Fibroblast of lung (primary cell): Measurements from ENCODE around the gene SLAMF1. TPM values are rescaled to one million over a fixed set of nuclear protein-coding genes. Genes with fewer than 3 reads are reported as not detected.

Source experiments
- DNase-seq, 2 donors: peaks; one replicate each; pipeline versions ENCODE4 v3.0.0 to v3.0.0-alpha.2; 2010; ENCODE audit warnings: low read depth in 2 of 2
- H2AFZ ChIP-seq: 2 replicates; pipeline ENCODE4 v1.5.1; 2012; ENCODE audit warnings: low read length, control low read depth, inconsistent platforms
- H3K27ac ChIP-seq: 2 replicates; pipeline ENCODE4 v1.5.1; 2011; ENCODE audit warnings: low read length, control low read depth; ENCODE audit not compliant: insufficient read depth
- H3K27me3 ChIP-seq: 2 replicates; pipeline ENCODE4 v1.5.1; 2011; ENCODE audit warnings: mild to moderate bottlenecking, low read length; ENCODE audit not compliant: control insufficient read depth, insufficient read depth
- H3K36me3 ChIP-seq: 2 replicates; pipeline ENCODE4 v1.5.1; 2011; ENCODE audit warnings: low read length; ENCODE audit not compliant: control insufficient read depth, insufficient read depth
- H3K4me1 ChIP-seq: 2 replicates; pipeline ENCODE4 v1.5.1; 2011; ENCODE audit warnings: low read length; ENCODE audit not compliant: control insufficient read depth, insufficient read depth; ENCODE audit errors: extremely low read depth
- H3K4me2 ChIP-seq: 2 replicates; pipeline ENCODE4 v1.5.1; 2011; ENCODE audit warnings: low read length, control low read depth; ENCODE audit not compliant: insufficient read depth; ENCODE audit errors: extremely low read depth
- H3K4me3 ChIP-seq, 4 experiments: fragments of 200-600 bp in 1 of 4; sonication (generic) in 1 of 4; replicated peaks in 1 of 4; 2 replicates each; pipeline ENCODE4 v1.5.1; 2011 to 2016; ENCODE audit warnings: low read length in 4 of 4, low read depth in 3 of 4, mild to moderate bottlenecking in 3 of 4, control low read depth in 2 of 4, inconsistent platforms in 1 of 4, mixed read lengths in 1 of 4; ENCODE audit not compliant: insufficient read depth in 1 of 4; ENCODE audit errors: control extremely low read depth in 1 of 4
- H3K79me2 ChIP-seq: 2 replicates; pipeline ENCODE4 v1.5.1; 2012; ENCODE audit warnings: mild to moderate bottlenecking, low read length, inconsistent platforms; ENCODE audit not compliant: control insufficient read depth, insufficient read depth
- H3K9ac ChIP-seq: 2 replicates; pipeline ENCODE4 v1.5.1; 2011; ENCODE audit warnings: mild to moderate bottlenecking, low read length, control low read depth; ENCODE audit not compliant: insufficient read depth
- H3K9me3 ChIP-seq: 2 replicates; pipeline ENCODE4 v1.5.1; 2012; ENCODE audit warnings: low read depth, low read length; ENCODE audit not compliant: control insufficient read depth, insufficient read depth
- H4K20me1 ChIP-seq: 2 replicates; pipeline ENCODE4 v1.5.1; 2011; ENCODE audit warnings: low read length; ENCODE audit not compliant: control insufficient read depth, insufficient read depth; ENCODE audit errors: extremely low read depth
- EZH2 ChIP-seq: IDR thresholded peaks from 2 replicates; pipeline ENCODE4 v1.5.1; 2012; ENCODE audit warnings: low read length, control low read depth, mild to moderate bottlenecking; ENCODE audit errors: missing control alignments
- polyA plus RNA-seq, 2 donors: library from polyadenylated mRNA; depleted of rRNA in 1 of 2; stranded (reverse) in 1 of 2; unstranded in 1 of 2; fragments of >200 nt; gene quantifications; 2 replicates each; pipeline ENCODE4 v1.2.1, GENCODE V29; 2011 to 2012; ENCODE audit warnings: missing spikeins in 1 of 2
- total RNA-seq: library from RNA; depleted of rRNA; stranded (reverse); fragments of >200 nt; gene quantifications from 2 replicates; pipeline ENCODE4 v1.2.1, GENCODE V29; 2014
- TF ChIP-seq, protein P1 (sequence below), 2 donors: IDR thresholded peaks in 1 of 2; conservative IDR thresholded peaks in 1 of 2; 1 replicate in 1 of 2; 2 replicates in 1 of 2; pipeline ENCODE4 v1.5.1; 2011 to 2012; ENCODE audit warnings: low read length in 2 of 2, control low read depth in 1 of 2, inconsistent platforms in 1 of 2, low read depth in 1 of 2, mild to moderate bottlenecking in 1 of 2

SLAMF1 gene
- total and polyA plus RNA-seq, 2 donors (not counting 1 experiment from before 2014, with no cell fraction given) = not detected

DNA sequence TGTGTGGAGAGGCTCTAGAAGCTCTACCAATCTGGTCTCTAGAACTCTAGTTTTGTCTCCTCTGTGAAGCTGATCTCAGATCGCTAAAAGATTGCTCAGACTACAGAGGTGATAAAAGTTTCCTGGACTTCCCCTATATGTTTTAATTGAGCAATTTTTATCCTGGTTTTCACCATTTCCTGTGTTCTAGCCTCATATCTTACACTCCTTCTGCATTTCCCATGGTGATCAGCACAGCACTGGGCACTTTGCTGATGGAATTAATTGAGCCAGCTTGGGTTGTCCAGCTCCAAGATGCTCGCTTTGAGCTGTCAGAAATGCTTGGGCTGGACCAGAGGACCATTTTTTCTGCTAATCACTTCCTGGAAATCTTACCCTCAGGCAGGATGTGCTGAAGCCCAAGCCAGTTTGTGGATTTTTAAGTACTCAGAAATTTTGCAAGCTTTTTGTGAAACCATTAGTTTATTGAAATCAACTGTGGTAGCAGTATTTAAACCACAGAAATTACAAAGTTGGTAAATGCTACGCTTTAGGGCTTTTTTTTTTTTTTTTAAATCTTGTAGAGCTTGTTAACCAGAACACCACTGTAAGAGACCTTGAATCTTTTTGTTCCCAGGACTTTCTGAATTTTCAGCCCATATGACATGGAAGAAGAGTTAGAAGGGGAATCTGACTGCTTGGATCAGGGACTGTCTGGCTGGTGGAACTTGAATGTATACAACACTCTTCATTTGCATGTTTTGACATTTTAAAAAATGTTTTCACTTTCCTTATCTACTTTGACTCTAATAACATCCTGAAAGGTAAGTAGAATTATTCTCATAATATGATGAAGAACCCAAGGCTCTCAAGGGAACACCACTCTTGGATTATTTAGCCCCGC is 36.4 kb upstream of the SLAMF1 start:
- no peaks in the 10 kb centered on the region for H3K9me3 ChIP-seq
- DNase-seq = no peak
- H4K20me1 ChIP-seq = no peaks in the 10 kb centered on the region
- H3K36me3 ChIP-seq = no peaks in the 10 kb centered on the region
- TF ChIP-seq EZH2 = no peak
- no peak overlapping the region for H3K9ac ChIP-seq
- no peak overlapping the region for H3K4me3 ChIP-seq
- H3K27ac ChIP-seq = no peak overlapping the region
- H3K4me2 ChIP-seq = no peak overlapping the region
- no peaks in the 10 kb centered on the region for H3K4me1 ChIP-seq
- no peak overlapping the region for H2AFZ ChIP-seq
- H3K79me2 ChIP-seq = no peaks in the 10 kb centered on the region
- H3K27me3 ChIP-seq = no peaks in the 10 kb centered on the region

DNA sequence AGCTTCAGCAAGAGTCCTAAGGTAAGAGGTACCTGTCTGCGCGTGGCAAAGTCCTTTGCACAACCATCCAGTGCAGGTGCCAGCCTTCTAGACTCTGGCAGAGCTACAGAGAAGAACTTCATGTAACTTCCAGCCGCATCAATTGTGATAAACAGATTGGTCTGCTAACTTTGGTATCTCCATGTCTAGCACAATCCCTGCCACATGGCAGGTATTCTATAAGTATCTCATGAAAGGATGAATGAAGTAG is 35.0 kb upstream of the SLAMF1 start:
- H3K79me2 ChIP-seq = no peaks in the 10 kb centered on the region
- no peaks in the 10 kb centered on the region for H3K27me3 ChIP-seq
- no peak overlapping the region for H3K4me2 ChIP-seq
- H4K20me1 ChIP-seq = no peaks in the 10 kb centered on the region
- H3K9me3 ChIP-seq = no peaks in the 10 kb centered on the region
- no peak for TF ChIP-seq EZH2
- TF ChIP-seq, protein P1, sequence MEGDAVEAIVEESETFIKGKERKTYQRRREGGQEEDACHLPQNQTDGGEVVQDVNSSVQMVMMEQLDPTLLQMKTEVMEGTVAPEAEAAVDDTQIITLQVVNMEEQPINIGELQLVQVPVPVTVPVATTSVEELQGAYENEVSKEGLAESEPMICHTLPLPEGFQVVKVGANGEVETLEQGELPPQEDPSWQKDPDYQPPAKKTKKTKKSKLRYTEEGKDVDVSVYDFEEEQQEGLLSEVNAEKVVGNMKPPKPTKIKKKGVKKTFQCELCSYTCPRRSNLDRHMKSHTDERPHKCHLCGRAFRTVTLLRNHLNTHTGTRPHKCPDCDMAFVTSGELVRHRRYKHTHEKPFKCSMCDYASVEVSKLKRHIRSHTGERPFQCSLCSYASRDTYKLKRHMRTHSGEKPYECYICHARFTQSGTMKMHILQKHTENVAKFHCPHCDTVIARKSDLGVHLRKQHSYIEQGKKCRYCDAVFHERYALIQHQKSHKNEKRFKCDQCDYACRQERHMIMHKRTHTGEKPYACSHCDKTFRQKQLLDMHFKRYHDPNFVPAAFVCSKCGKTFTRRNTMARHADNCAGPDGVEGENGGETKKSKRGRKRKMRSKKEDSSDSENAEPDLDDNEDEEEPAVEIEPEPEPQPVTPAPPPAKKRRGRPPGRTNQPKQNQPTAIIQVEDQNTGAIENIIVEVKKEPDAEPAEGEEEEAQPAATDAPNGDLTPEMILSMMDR (conservative IDR thresholded peaks at IDR 0.05 in 1 of 2, IDR thresholded peaks at IDR 0.05 in 1 of 2; ENCODE audit: low read depth in 1 of 2, low read length in 2 of 2) = no peak
- H3K27ac ChIP-seq = no peak overlapping the region
- H3K36me3 ChIP-seq = no peaks in the 10 kb centered on the region
- no peak overlapping the region for H3K9ac ChIP-seq
- no peaks in the 10 kb centered on the region for H3K4me1 ChIP-seq
- DNase-seq = no peak
- H3K4me3 ChIP-seq = no peak overlapping the region
- H2AFZ ChIP-seq = no peak overlapping the region

DNA sequence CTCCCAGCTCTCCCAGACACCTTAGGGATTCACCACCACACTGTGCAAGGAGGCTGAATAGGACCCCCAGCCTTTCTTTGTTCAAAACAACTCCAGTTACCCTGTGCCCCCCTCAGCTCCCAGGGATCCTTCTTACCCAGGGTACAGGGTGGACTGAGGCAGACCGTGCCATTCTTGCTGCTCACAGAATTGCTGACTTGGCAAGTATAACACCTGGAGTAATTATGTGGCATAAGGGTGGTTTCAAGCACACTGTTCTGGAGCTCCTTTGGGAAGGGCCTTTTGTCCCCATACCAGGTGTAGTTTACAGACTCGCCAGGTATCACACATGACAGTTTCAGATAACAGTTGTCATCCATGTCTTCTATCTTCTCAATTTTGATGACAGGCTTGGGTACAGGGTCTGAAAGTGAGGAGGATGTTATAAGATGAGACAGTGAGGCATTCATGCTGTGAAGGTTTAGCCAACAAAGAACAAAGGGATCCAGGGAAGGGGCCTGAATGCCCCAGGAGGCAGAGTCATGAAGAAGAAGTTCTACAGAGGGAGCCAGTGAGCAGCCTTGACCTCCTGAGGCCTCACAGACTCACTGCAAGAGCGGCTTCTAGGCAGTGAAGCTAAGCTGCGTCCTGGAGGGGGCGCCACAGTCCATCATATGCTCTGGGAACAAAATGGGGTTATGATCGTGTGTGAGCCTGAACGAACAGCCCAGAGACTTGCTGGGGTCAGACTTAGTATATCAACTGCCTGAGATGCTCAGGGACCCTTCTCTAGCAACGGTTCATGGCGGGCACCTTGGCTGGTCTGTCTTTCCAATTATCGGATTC is 34.4 kb upstream of the SLAMF1 start:
- Histone ChIP-seq H3K9me3 (no peaks in the 10 kb centered on the region), H4K20me1 (no peaks in the 10 kb centered on the region), H3K27me3 (no peaks in the 10 kb centered on the region), H3K4me1 (no peaks in the 10 kb centered on the region), H3K4me3 (no peak overlapping the region), H3K9ac (no peak overlapping the region), H3K79me2 (no peaks in the 10 kb centered on the region), H2AFZ (no peak overlapping the region), H3K4me2 (no peak overlapping the region), H3K36me3 (no peaks in the 10 kb centered on the region), H3K27ac (no peak overlapping the region)
- DNase-seq = peak in 1 of 2 donors; percentile 6
- TF ChIP-seq EZH2 = no peak
- TF ChIP-seq, protein P1 (conservative IDR thresholded peaks at IDR 0.05 in 1 of 2, IDR thresholded peaks at IDR 0.05 in 1 of 2; ENCODE audit: low read depth in 1 of 2, low read length in 2 of 2) = peak in 1 of 2 donors; percentile 10
